Immature natural killer cell (primary cell): Measurements from ENCODE around the gene MNX1. TPM values are rescaled to one million over a fixed set of nuclear protein-coding genes. Genes with fewer than 3 reads are reported as not detected.
A peak's percentile ranks its signal among the peaks of the same experiment; 100 is the strongest.

Experiments
- DNase-seq, 3 donors: peaks; one replicate each; pipeline ENCODE4 v3.0.0; 2022; ENCODE audit warnings: mixed read lengths in 1 of 3
- H3K27ac Mint-ChIP-seq, 6 donors: one replicate each; pipeline ENCODE4 v1.8.0; 2020; ENCODE audit warnings: mixed read lengths in 6 of 6, mild to moderate bottlenecking in 5 of 6, inconsistent platforms in 4 of 6, moderate library complexity in 3 of 6
- H3K27me3 Mint-ChIP-seq, 3 donors: one replicate each; pipeline ENCODE4 v1.8.0; 2020 to 2021; ENCODE audit warnings: low read depth in 3 of 3, mild to moderate bottlenecking in 3 of 3, mixed read lengths in 3 of 3, moderate library complexity in 3 of 3, inconsistent platforms in 1 of 3
- H3K36me3 Mint-ChIP-seq, 3 donors: one replicate each; pipeline ENCODE4 v1.8.0; 2020; ENCODE audit warnings: mixed read lengths in 3 of 3, inconsistent platforms in 2 of 3, mild to moderate bottlenecking in 2 of 3
- H3K4me1 Mint-ChIP-seq, 2 donors: one replicate each; pipeline ENCODE4 v1.8.0; 2020; ENCODE audit warnings: inconsistent platforms in 2 of 2, mild to moderate bottlenecking in 2 of 2, mixed read lengths in 2 of 2, moderate library complexity in 1 of 2
- H3K4me3 Mint-ChIP-seq, 5 donors: one replicate each; pipeline ENCODE4 v1.8.0; 2020; ENCODE audit warnings: mild to moderate bottlenecking in 5 of 5, mixed read lengths in 5 of 5, inconsistent platforms in 3 of 5, moderate library complexity in 3 of 5
- H3K9me3 Mint-ChIP-seq, 6 donors: one replicate each; pipeline ENCODE4 v1.8.0; 2020; ENCODE audit warnings: mild to moderate bottlenecking in 6 of 6, mixed read lengths in 6 of 6, inconsistent platforms in 4 of 6, moderate library complexity in 3 of 6
- polyA plus RNA-seq, 3 donors: library from polyadenylated mRNA; unstranded; fragments of 300-500 nt; fragmentation: Illumina TruSeq; gene quantifications; one replicate each; pipeline ENCODE4 v1.2.3, GENCODE V29; 2021

The MNX1 gene
- not detected for polyA plus RNA-seq

GRCh38 chr7:157010588-157011332, at the start of gene MNX1:
Gene MNX1, minus strand, starts transcription at chr7:157010663. Its CDS starts 313 bp downstream, at chr7:157010350.
- Mint-ChIP-seq H3K27ac (no peak within 1 kb of the TSS), H3K9me3 (peaks cover 0 to 1% (median 0%) of the 10 kb centered on the region in 6 donors), H3K36me3 (no peaks in the 10 kb centered on the region), H3K4me1 (peaks cover 4% of the 10 kb centered on the region in 2 donors), H3K27me3 (peaks cover 19 to 29% (median 27%) of the 10 kb centered on the region in 3 donors), H3K4me3 (peak within 1 kb of the TSS; percentile 25 to 57 (median 38))
- peak in 1 of 3 donors; percentile 11 for DNase-seq

- DNase-seq: no peak
- Mint-ChIP-seq H3K9me3 (peaks cover 0 to 11% (median 3%) of the 10 kb centered on the region in 6 donors), H3K4me3 (no peak overlapping the region), H3K27ac (no peak overlapping the region), H3K27me3 (peaks cover 7 to 17% (median 10%) of the 10 kb centered on the region in 3 donors), H3K36me3 (peaks cover 0 to 3% (median 0%) of the 10 kb centered on the region in 3 donors), H3K4me1 (no peaks in the 10 kb centered on the region)
These were observed 49.1 kb upstream of the MNX1 start for GRCh38 chr7:157059534-157059933.

- no peak for DNase-seq
- H3K27ac Mint-ChIP-seq: no peak overlapping the region
- peaks cover 0 to 3% (median 0%) of the 10 kb centered on the region in 3 donors for H3K36me3 Mint-ChIP-seq
- H3K27me3 Mint-ChIP-seq: peaks cover 7 to 13% (median 11%) of the 10 kb centered on the region in 3 donors
- H3K9me3 Mint-ChIP-seq: peaks cover 0 to 11% (median 3%) of the 10 kb centered on the region in 6 donors
- H3K4me1 Mint-ChIP-seq: no peaks in the 10 kb centered on the region
- H3K4me3 Mint-ChIP-seq: no peak overlapping the region
These were observed 48.2 kb upstream of the MNX1 start for GRCh38 chr7:157058701-157059100.

GRCh38 chr7:157058068-157058467, 47.6 kb upstream of the MNX1 start:
- Mint-ChIP-seq H3K36me3 (peaks cover 0 to 3% (median 0%) of the 10 kb centered on the region in 3 donors), H3K27ac (no peak overlapping the region), H3K27me3 (peaks cover 7 to 15% (median 13%) of the 10 kb centered on the region in 3 donors), H3K4me1 (no peaks in the 10 kb centered on the region), H3K9me3 (peaks cover 0 to 9% (median 2%) of the 10 kb centered on the region in 6 donors), H3K4me3 (no peak overlapping the region)
- DNase-seq: no peak

- no peak for DNase-seq
- Mint-ChIP-seq H3K4me1 (no peaks in the 10 kb centered on the region), H3K36me3 (no peaks in the 10 kb centered on the region), H3K9me3 (peaks cover 0 to 2% (median 0%) of the 10 kb centered on the region in 6 donors), H3K4me3 (no peak overlapping the region), H3K27ac (no peak overlapping the region), H3K27me3 (peaks cover 8 to 15% (median 10%) of the 10 kb centered on the region in 3 donors)
These were observed 46.8 kb upstream of the MNX1 start for GRCh38 chr7:157056957-157057902.

- Mint-ChIP-seq H3K9me3 (peaks cover 0 to 2% (median 0%) of the 10 kb centered on the region in 6 donors), H3K36me3 (no peaks in the 10 kb centered on the region), H3K4me3 (no peak overlapping the region), H3K4me1 (no peaks in the 10 kb centered on the region), H3K27ac (no peak overlapping the region), H3K27me3 (peaks cover 6 to 11% (median 10%) of the 10 kb centered on the region in 3 donors)
- no peak for DNase-seq
These were observed 45.8 kb upstream of the MNX1 start for GRCh38 chr7:157056246-157056645.

- H3K4me1 Mint-ChIP-seq: no peaks in the 10 kb centered on the region
These were observed 44.5 kb upstream of the MNX1 start for GRCh38 chr7:157054927-157055326.

GRCh38 chr7:157053118-157053517, 42.7 kb upstream of the MNX1 start:
- Mint-ChIP-seq H3K27ac (no peak overlapping the region), H3K27me3 (peaks cover 6 to 8% (median 6%) of the 10 kb centered on the region in 3 donors), H3K4me1 (no peaks in the 10 kb centered on the region), H3K4me3 (no peak overlapping the region), H3K36me3 (no peaks in the 10 kb centered on the region), H3K9me3 (peaks cover 0 to 2% (median 0%) of the 10 kb centered on the region in 6 donors)
- DNase-seq: no peak

More at GRCh38 chr7:157054927-157055326, 44.5 kb upstream of the MNX1 start:
- no peak for DNase-seq
- Mint-ChIP-seq H3K4me3 (no peak overlapping the region), H3K27me3 (peaks cover 6 to 11% (median 7%) of the 10 kb centered on the region in 3 donors), H3K36me3 (no peaks in the 10 kb centered on the region), H3K9me3 (peaks cover 0 to 2% (median 0%) of the 10 kb centered on the region in 6 donors), H3K27ac (no peak overlapping the region)

- Mint-ChIP-seq H3K4me1 (no peaks in the 10 kb centered on the region), H3K9me3 (no peaks in the 10 kb centered on the region), H3K27ac (no peak overlapping the region)
These were observed 36.7 kb upstream of the MNX1 start for GRCh38 chr7:157047148-157047547.

GRCh38 chr7:157046681-157047080, 36.2 kb upstream of the MNX1 start:
- Mint-ChIP-seq H3K27ac (no peak overlapping the region), H3K9me3 (no peaks in the 10 kb centered on the region), H3K4me3 (no peak overlapping the region), H3K36me3 (no peaks in the 10 kb centered on the region), H3K27me3 (peaks cover 0 to 2% (median 2%) of the 10 kb centered on the region in 3 donors), H3K4me1 (no peaks in the 10 kb centered on the region)
- DNase-seq: no peak

More at GRCh38 chr7:157047148-157047547, 36.7 kb upstream of the MNX1 start:
- H3K27me3 Mint-ChIP-seq: peaks cover 0 to 2% (median 2%) of the 10 kb centered on the region in 3 donors
- DNase-seq: no peak
- no peaks in the 10 kb centered on the region for H3K36me3 Mint-ChIP-seq
- H3K4me3 Mint-ChIP-seq: no peak overlapping the region

- no peaks in the 10 kb centered on the region for H3K4me1 Mint-ChIP-seq
- no peaks in the 10 kb centered on the region for H3K36me3 Mint-ChIP-seq
- H3K27me3 Mint-ChIP-seq: peaks cover 0 to 2% (median 2%) of the 10 kb centered on the region in 3 donors
- H3K4me3 Mint-ChIP-seq: no peak overlapping the region
- no peak overlapping the region for H3K27ac Mint-ChIP-seq
- no peaks in the 10 kb centered on the region for H3K9me3 Mint-ChIP-seq
- no peak for DNase-seq
These were observed 34.6 kb upstream of the MNX1 start for GRCh38 chr7:157044943-157045660.

- H3K27ac Mint-ChIP-seq: no peak overlapping the region
- H3K4me1 Mint-ChIP-seq: no peaks in the 10 kb centered on the region
- no peak overlapping the region for H3K4me3 Mint-ChIP-seq
- H3K9me3 Mint-ChIP-seq: no peaks in the 10 kb centered on the region
- H3K27me3 Mint-ChIP-seq: peaks cover 0 to 2% (median 2%) of the 10 kb centered on the region in 3 donors
- H3K36me3 Mint-ChIP-seq: no peaks in the 10 kb centered on the region
- no peak for DNase-seq
These were observed 33.8 kb upstream of the MNX1 start for GRCh38 chr7:157044147-157044687.

GRCh38 chr7:157043745-157044144, 33.3 kb upstream of the MNX1 start:
- H3K36me3 Mint-ChIP-seq: no peaks in the 10 kb centered on the region
- no peak for DNase-seq
- no peak overlapping the region for H3K27ac Mint-ChIP-seq
- H3K4me3 Mint-ChIP-seq: no peak overlapping the region
- no peaks in the 10 kb centered on the region for H3K9me3 Mint-ChIP-seq
- peaks cover 0 to 2% (median 2%) of the 10 kb centered on the region in 3 donors for H3K27me3 Mint-ChIP-seq
- no peaks in the 10 kb centered on the region for H3K4me1 Mint-ChIP-seq
